Measurements from ENCODE around the gene PHF23. TPM values are rescaled to one million over a fixed set of nuclear protein-coding genes. Genes with fewer than 3 reads are reported as not detected.
"Not testable (repeated sequence)": the region's sequence is repeated elsewhere in the genome, so short reads cannot be mapped to it uniquely, and the experiment has no call there.

Gene PHF23
- total RNA-seq, 2 donors from 2014 or later = 25.9 to 52.4 TPM

DNA sequence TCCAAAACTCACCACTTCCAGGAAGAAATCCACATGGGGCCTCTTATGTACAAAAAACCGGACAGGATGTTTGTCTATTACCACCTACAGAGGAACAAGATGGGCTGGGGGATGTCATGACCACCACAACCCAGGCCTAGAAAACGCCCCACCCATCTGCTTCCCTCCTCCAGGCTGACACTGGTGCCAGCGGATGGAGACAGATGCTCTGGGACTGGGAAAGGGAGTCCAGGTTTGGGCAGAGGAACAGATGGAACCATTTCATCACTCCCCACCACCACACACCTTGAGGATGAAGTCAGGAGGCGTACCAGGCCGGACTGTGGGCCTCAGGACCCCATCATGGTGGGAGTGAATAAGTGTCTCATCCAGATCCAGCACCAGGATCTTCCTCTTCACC lies 7.5 kb upstream of the PHF23 start:
- peaks cover 30 to 33% of the 10 kb centered on the region in 2 donors for H3K36me3 Mint-ChIP-seq

DNA sequence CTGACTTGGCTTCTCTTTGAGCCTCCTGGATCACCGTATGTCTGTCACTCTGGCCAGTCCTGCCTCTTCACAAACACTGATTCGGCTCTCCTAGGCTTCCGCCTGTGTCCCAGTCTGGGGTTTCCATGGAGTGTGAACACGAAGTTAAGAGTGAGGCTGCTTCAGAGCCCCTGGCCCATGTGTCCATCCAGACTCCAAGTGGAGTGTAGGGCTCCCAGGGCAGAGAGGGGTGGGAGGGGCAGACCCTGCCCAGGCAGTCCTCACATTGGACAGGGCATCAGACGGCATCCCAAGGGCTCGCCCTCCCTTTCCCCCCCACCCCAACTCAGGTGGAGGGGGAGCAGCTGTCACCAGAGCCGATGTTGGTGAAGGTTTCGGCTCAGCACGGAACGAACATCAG lies 4.6 kb upstream of the PHF23 start:
- peaks cover 30% of the 10 kb centered on the region in 2 donors for H3K36me3 Mint-ChIP-seq
- not testable (repeated sequence) for DNase-seq (ENCODE audit: low spot score in 2 of 2); H3K9me3 Mint-ChIP-seq; ATAC-seq
- H3K27ac Mint-ChIP-seq = peak overlapping the region in 1 of 2 donors; percentile 91

More for the DNA sequence above, 7.5 kb upstream of the PHF23 start:
- ATAC-seq (no peak), DNase-seq (ENCODE audit: low spot score in 2 of 2) (no peak)
- Mint-ChIP-seq H3K27ac (peak overlapping the region; percentile 4 to 27), H3K9me3 (no peaks in the 10 kb centered on the region)

DNA sequence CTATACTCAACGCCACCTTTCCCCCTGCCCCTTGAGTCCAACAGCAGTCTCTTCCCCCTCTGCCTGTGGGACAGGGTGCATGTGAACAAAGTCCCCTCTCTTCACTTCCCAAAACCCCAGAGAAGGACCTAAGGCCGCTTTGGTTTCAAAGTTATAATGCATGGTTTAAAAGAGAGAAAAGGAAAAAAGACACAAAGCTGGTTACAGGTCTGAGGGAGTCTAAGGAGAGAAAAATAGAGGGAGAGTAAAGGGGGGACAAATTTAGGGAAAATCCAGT lies 4.1 kb upstream of the PHF23 start:
- H3K9me3 Mint-ChIP-seq = no peaks in the 10 kb centered on the region
- ATAC-seq = no peak
- DNase-seq (ENCODE audit: low spot score in 2 of 2) = no peak
- H3K27ac Mint-ChIP-seq = peak overlapping the region; percentile 41 to 91
- peaks cover 30 to 34% of the 10 kb centered on the region in 2 donors for H3K36me3 Mint-ChIP-seq

DNA sequence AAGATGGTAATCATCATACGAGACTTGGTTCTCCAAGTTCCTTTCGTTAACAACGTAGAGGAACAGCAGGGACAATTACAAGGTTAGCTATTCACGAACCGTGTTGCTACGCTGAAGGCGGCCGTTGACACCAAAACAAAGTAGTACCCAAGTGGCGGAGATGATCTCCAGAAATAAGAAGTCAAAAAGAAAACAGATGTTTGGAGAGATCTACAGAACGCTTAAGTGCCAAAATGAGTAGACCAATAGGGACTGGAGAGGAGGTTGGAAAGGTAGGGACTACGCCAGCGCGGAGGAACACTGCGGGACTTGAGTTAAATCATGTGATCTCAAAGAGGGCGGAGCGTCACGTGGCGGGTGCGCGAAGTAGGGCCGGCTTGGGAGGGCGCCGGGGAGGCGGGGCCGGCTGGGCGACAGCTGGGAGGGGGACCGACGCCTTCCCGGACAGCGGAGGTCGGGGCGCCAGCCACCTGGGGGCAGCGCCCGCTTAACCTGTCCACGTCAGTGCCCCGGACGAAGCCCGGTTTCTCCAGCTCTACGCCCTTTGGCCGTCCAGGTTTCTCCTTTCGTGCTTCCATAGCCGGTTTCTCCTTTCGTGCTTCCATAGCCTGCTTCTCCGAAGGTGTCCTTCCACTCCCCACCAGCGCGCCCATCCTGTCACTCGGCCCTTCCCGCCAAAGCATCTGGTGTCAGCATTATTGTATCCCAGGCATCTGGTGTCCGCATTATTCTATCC lies 3.6 kb upstream of the PHF23 start:
- DNase-seq (ENCODE audit: low spot score in 2 of 2) (peak; percentile 89), ATAC-seq (peak; percentile 47 to 56)
- H3K27ac Mint-ChIP-seq = peak overlapping the region; percentile 91 to 99
- no peaks in the 10 kb centered on the region for H3K9me3 Mint-ChIP-seq
- H3K36me3 Mint-ChIP-seq = peaks cover 30 to 34% of the 10 kb centered on the region in 2 donors

DNA sequence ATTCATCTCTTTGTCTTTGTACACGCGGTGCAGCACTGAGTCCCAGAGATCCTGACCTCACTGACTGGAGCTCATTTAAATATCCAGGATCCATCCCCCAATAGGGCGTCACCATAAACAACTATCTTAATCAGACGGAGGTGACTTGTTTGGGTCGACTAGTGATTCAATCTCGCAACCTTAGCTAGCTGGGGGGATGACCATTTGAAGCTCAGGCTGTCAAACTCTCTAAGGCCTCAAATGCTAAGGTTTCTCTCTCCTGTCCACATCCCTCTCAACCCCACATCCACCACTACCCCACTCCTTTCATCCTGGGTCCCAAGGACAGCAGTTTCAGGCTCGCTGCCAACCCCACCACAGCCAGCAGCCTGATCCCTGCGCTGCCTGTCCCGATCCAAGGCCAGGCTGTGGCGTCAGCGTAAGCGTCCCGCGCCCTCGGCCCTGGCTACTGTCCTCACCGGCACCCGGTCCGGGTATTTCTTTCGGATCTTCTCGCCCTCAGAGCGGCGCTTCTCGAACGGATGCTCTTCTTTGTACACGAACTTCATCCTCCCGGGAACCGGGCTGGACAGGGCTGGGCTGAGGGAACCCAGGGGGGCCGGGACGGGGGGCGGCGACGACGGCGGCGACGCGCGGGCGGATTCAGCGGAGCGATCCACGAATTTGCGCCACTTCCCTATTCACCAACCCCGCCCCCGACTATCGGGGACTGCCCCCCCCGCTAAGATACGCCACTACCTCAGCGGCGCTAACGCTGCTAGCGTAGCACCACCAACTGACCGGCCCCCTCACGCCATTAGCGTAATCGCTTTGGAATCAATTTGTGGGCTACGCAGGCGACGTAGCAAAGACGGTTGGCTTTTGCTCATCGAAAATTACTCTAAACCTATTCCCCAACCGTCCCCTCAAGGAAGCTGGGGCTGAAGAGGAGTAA lies 2.8 kb upstream of the PHF23 start, which contains the start of gene GABARAP:
Gene GABARAP, minus strand, starts transcription at position 667 of the 934 bp plus-strand sequence. Its CDS starts 119 bp downstream, at position 548.
- no peaks in the 10 kb centered on the region for H3K9me3 Mint-ChIP-seq
- H3K27ac Mint-ChIP-seq = peak within 1 kb of the TSS; percentile 91 to 99
- H3K36me3 Mint-ChIP-seq = peaks cover 33 to 38% of the 10 kb centered on the region in 2 donors
- ATAC-seq (peak; percentile 36 to 40), DNase-seq (ENCODE audit: low spot score in 2 of 2) (peak; percentile 87 to 94)

DNA sequence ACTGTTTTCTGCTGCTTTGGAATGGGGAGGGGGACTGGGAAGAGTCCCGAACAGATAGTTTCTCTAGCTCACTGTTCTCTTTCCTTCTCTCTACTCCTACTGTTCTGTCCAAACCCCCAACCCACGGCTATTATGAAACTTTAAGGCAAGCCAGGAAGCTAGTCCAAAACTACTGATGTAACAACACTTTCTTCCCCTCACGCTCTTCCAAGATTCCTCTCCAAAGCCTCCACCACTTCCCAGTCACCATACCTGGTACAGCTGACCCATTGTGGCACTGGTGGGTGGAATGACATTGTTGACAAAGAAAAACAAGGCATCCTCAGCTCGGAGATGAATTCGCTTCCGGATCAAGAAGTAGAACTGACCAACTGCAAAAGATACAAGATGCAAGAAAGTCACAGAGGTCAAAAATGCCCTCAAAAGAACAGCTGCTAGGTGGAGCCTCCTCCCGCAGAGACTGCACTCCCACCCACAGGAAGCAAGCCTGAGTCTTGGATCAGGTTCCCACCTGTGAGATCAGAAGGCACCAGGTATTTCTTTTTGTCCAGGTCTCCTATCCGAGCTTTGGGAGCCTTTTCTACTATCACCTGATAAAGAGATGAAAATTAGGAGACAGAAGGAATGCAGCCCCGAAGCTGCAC lies 2.0 kb upstream of the PHF23 start:
- Mint-ChIP-seq H3K9me3 (no peaks in the 10 kb centered on the region), H3K36me3 (peaks cover 35 to 37% of the 10 kb centered on the region in 2 donors), H3K27ac (peak overlapping the region; percentile 91 to 99)
- no peak for DNase-seq (ENCODE audit: low spot score in 2 of 2)
- ATAC-seq = no peak

DNA sequence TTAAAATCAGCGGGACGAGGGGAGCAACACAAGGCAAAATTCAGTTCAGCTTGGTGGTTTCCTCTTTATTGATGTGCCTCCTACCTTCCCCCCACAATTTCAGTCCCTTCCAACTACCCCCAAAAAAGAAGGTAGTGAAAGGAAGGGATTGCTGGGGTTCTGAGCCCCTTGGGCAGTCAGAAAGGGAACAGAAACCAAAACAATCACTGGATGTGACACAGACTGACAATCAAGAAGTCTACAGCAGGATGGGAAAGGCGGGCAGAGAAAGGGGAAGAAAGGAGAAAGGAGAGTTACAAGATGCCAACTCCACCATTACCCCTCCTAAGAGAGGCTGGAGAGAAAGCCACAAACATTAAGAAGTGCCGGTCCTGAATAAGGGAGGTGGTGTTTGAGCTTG lies 1.1 kb upstream of the PHF23 start:
- ATAC-seq (no peak), DNase-seq (ENCODE audit: low spot score in 2 of 2) (no peak)
- Mint-ChIP-seq H3K27ac (peak overlapping the region; percentile 18 to 91), H3K9me3 (no peaks in the 10 kb centered on the region), H3K36me3 (peaks cover 29 to 33% of the 10 kb centered on the region in 2 donors)

DNA sequence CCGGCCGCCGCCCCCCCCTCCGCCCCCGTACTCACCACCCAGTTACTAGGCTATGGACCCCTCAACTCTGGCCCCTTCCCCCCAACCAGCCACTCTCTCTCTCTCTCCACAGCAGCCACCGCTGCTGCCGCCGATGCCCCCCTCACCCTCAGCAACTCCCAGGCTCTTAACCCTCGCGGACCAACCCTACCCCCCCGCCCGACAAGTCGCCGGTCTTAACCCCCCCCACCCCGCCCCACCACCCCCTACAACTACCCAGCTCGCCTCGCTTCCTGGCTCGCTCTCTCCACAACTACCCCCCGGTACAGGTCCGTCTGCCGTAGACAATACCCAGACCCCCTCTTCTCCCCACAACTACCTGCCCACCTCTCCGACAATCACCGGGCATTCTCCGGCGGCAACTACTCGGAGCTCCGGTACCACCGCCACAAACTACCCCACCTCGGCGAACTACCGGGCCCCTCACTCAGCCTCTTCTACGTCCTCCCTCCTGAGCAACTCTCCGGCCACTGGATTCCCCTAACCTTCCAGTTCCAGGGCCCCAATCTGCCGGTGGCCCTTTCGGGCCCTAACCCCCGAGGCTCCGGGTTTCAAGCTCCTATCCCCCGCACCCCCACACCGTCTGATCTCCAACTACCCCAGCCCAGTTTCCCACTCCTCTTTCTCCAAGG lies 702 bp downstream of the PHF23 start:
- Mint-ChIP-seq H3K9me3 (no peaks in the 10 kb centered on the region), H3K27ac (peak overlapping the region; percentile 91 to 98), H3K36me3 (peaks cover 39 to 41% of the 10 kb centered on the region in 2 donors)
- ATAC-seq (no peak), DNase-seq (ENCODE audit: low spot score in 2 of 2) (peak in 1 of 2 donors; percentile 38)

DNA sequence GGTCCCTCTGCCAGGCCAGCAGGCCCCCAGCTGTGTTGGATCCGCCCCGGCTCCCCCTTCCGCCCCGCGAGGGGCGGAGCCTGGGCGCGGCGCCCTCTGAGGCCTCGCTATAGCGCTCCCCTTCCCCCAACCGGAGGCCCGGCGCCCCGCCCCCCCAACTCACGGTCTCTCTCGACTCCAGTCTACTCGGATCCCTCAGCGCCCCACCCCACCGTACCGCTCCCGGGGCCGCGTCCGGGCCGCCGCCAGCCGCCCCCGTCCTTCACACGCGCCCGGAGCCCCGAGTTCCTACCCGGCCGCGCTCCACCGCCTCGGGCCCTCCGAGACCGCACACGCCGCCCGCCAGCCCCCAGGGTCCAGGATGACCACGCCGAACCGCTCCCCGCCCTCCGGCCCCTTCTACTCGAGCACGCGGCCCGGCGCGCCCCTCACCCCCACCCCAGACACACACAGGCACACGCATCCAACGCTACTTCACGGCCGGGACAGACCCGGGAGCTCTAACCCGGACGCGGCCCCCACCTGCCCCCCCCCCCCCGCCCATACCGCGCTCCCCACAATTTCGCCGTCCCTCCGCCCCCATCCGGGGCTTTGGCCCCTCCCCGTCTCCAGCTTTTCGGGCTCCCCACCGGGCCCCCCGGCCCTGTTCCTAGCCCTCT lies 1.4 kb downstream of the PHF23 start:
- DNase-seq (ENCODE audit: low spot score in 2 of 2) = peak in 1 of 2 donors; percentile 84
- Mint-ChIP-seq H3K9me3 (no peaks in the 10 kb centered on the region), H3K36me3 (peaks cover 46 to 47% of the 10 kb centered on the region in 2 donors), H3K27ac (peak overlapping the region; percentile 89 to 91)
- peak; percentile 2 to 50 for ATAC-seq

DNA sequence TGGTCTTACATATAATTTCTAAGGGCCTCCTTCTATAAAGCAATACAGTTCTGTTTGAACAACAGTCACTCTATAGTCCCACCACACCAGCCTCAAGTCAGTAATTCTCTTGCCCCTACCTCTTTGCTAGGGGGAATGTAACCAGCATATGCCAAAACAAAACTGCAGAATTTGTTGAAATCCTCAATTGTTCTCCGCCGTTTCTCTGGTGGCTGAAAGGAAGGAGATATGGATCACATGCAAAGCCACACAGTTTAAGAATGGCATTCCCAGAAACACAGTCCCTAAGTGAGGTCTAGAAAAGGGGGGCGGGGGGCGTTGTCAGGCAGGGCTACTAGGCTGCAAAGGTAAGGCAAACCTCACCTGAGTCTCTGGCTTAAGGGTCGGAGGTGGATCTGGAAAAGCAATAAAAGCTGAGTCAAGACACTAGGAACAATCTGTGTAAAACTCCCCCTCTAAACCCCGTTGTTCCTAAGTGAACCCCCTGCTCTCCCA lies 1.9 kb downstream of the PHF23 start:
- H3K9me3 Mint-ChIP-seq = no peaks in the 10 kb centered on the region
- H3K27ac Mint-ChIP-seq = peak overlapping the region; percentile 91
- DNase-seq (ENCODE audit: low spot score in 2 of 2) (no peak), ATAC-seq (no peak)
- H3K36me3 Mint-ChIP-seq = peaks cover 43 to 48% of the 10 kb centered on the region in 2 donors

DNA sequence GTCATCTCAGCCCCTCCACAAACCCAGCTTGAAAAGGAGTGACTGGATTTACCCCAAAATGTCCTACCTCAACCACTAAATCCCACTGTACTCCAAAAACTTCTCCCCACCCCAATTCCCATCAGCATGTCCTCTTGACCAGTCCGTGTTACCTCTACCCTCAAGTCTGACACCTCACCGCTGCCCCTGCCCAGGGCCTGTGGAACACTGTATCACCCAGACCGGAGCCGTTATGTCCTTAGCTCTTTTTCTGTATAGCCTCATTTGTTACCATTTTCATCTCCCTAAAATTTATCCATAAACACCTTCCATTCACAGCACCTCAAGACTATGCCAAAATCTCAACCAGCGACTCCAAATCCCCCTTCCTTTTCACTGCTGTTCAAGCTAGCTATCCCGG lies 2.4 kb downstream of the PHF23 start:
- no peaks in the 10 kb centered on the region for H3K9me3 Mint-ChIP-seq
- peaks cover 43 to 48% of the 10 kb centered on the region in 2 donors for H3K36me3 Mint-ChIP-seq
- ATAC-seq = no peak
- peak overlapping the region; percentile 91 for H3K27ac Mint-ChIP-seq
- DNase-seq (ENCODE audit: low spot score in 2 of 2) = no peak

DNA sequence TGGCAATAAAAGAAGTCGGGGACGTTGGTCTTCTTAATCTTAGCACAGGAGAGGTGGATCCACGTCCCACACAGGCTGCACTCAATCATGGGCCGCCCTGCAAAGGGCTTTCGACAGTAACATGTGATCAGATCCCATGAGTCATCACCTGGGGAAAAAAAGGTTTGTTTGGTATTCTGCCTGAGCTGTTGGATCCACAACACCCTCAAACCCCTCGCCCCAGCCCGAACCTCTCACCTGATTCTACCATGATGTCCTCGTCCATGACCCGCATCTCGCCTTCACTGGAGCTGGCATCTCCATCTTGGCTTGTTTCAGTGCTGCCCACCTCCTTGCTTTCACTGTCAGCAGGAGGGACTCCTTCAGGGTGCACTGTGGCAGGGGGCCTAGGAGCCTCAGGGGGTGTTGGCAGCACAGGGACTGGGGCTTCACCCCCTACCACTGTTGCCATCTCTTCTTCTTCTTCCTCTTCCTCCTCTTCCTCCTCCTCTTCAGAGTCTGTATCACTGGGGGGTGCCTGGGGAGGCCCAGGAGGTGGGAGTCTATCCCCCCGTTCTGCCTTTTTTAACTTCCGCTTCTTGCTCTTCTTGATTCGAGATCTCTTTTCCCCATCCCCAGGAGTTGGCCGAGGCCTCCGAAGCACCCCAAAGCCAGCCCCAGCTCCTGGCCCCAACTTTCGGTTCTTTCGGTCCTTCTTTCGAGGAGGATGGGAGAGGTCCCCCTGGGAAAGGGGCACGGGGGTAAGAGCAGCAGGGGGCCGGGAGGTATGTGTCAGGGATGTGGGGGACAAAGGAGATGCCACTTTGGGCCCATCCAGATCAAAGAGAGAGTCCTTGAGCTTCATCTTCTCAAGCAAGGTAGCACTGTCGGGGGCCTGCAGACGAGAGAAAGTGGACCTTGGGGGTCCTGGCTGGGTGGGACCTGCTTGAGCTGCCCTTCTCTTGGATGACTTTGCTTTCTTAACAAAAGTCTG lies 3.3 kb downstream of the PHF23 start:
- DNase-seq (ENCODE audit: low spot score in 2 of 2) (no peak), ATAC-seq (no peak)
- no peaks in the 10 kb centered on the region for H3K9me3 Mint-ChIP-seq
- H3K27ac Mint-ChIP-seq = peak overlapping the region in 1 of 2 donors; percentile 91
- H3K36me3 Mint-ChIP-seq = peaks cover 34 to 39% of the 10 kb centered on the region in 2 donors

DNA sequence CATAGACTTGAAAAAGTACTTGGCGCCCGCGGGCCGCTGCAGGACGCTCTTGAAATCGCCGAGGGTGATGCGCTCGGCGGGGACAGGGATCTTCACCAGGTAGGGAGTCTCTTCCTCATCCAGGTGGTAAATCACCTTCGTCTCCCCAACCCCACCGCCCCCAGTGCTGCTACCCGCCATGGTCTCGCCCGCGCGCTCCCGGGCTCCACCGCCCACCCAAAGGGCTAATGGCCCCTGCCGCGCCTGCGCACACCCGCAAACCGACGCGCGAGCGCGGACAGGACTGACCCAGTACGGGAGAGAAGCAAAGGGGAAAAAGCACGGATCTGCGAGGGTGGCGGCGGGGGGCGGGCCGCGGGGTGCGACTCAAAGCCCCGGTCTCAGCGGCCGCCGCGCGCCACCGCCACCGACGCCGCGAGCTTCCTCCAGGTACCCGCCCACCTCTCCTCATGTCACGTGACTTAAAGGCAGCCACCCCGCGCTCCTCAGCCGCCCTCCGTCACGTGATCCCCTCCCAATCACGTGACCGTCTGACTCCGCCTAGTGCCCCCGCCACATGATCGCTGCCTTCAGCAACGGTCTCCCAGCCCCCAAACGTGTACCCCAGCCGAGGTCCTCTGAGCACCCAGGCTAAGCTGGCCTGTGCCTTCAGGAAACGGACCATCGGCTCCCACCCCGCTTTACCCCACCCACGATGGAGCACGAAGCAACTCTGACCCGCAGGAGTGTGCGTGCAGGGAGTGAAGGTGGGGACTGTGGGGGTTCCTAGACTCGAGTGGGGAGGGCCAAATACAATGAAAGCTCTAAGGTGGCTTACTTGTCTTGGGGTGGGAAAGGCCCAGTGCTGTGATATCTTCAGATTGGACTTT lies 4.9 kb downstream of the PHF23 start, which contains the start of gene DVL2:
Gene DVL2, minus strand, starts transcription at position 435 of the 869 bp plus-strand sequence. Its CDS starts 255 bp downstream, at position 180.
- DNase-seq (ENCODE audit: low spot score in 2 of 2) (peak; percentile 92 to 96), ATAC-seq (peak; percentile 62 to 63)
- peaks cover 28 to 43% of the 10 kb centered on the region in 2 donors for H3K36me3 Mint-ChIP-seq
- H3K9me3 Mint-ChIP-seq = no peaks in the 10 kb centered on the region
- peak within 1 kb of the TSS; percentile 92 to 97 for H3K27ac Mint-ChIP-seq

DNA sequence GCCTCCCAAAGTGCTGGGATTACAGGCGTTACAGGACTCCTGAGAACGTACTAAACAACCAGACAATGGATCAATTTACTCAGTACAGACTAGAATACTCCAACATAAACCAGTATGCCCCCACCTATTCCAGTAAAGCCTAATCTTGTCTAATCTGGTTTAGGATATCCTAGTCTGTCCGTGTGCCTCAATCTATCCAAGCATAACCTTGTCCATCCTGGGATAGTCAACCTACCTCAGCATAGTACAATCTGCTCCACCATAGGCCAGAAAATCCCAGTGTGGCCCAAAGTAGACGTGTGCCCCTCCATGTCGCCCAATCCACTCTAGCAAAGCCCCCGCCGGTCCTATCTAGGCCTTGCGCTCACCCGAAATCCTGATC lies 5.6 kb downstream of the PHF23 start:
- DNase-seq (ENCODE audit: low spot score in 2 of 2) (peak in 1 of 2 donors; percentile 28), ATAC-seq (peak; percentile 1 to 17)
- Mint-ChIP-seq H3K27ac (peak overlapping the region; percentile 90 to 92), H3K9me3 (no peaks in the 10 kb centered on the region), H3K36me3 (peaks cover 28 to 43% of the 10 kb centered on the region in 2 donors)
